KMS-11 (cell line): ENCODE measurements around the gene PDIK1L.
A peak's percentile ranks its signal among the peaks of the same experiment; 100 is the strongest.

Source experiments
- H2AFZ ChIP-seq: fragments of 200-600 bp; sonication (generic); 2 replicates; pipeline ENCODE4 v1.6.1; 2016; ENCODE audit warnings: antibody characterized with exemption, mixed run types, low read depth
- H3K27ac ChIP-seq: fragments of 200-600 bp; sonication (generic); 2 replicates; pipeline ENCODE4 v1.6.1; 2016; ENCODE audit warnings: mild to moderate bottlenecking, mixed run types
- H3K27me3 ChIP-seq: fragments of 200-600 bp; sonication (generic); 2 replicates; pipeline ENCODE4 v1.6.1; 2017; ENCODE audit warnings: mild to moderate bottlenecking, low read depth, mixed run types, moderate library complexity; ENCODE audit not compliant: insufficient read depth
- H3K36me3 ChIP-seq: fragments of 200-600 bp; sonication (generic); 2 replicates; pipeline ENCODE4 v1.6.1; 2017; ENCODE audit warnings: mild to moderate bottlenecking, mixed run types; ENCODE audit not compliant: insufficient read depth
- H3K4me1 ChIP-seq: fragments of 200-600 bp; sonication (generic); 2 replicates; pipeline ENCODE4 v1.6.1; 2016; ENCODE audit warnings: mild to moderate bottlenecking, low read depth, mixed run types; ENCODE audit not compliant: poor library complexity, severe bottlenecking
- H3K4me2 ChIP-seq: fragments of 200-600 bp; sonication (generic); 2 replicates; pipeline ENCODE4 v1.7.0; 2016; ENCODE audit warnings: mild to moderate bottlenecking, mixed run types
- H3K4me3 ChIP-seq: fragments of 200-600 bp; sonication (generic); IDR thresholded peaks from 2 replicates; pipeline ENCODE4 v1.6.1; 2017; ENCODE audit warnings: low read depth, low read length, mixed read lengths; ENCODE audit not compliant: insufficient read depth
- H3K79me2 ChIP-seq: fragments of 200-600 bp; sonication (generic); 2 replicates; pipeline ENCODE4 v1.6.1; 2016; ENCODE audit warnings: low read depth, mixed run types; ENCODE audit not compliant: insufficient read depth
- H3K9ac ChIP-seq: fragments of 200-600 bp; sonication (generic); 2 replicates; pipeline ENCODE4 v1.6.1; 2016; ENCODE audit warnings: mild to moderate bottlenecking, mixed run types
- H4K20me1 ChIP-seq: fragments of 200-600 bp; sonication (generic); 2 replicates; pipeline ENCODE4 v1.6.1; 2016; ENCODE audit warnings: mild to moderate bottlenecking, mixed run types; ENCODE audit not compliant: insufficient read depth
- CTCF ChIP-seq: fragments of 200-600 bp; sonication (generic); conservative IDR thresholded peaks from 2 replicates; pipeline ENCODE4 v1.6.1; 2017; ENCODE audit warnings: low read depth, mild to moderate bottlenecking, antibody characterized with exemption, low read length, moderate library complexity, mixed read lengths

PDIK1L gene

GRCh38 chr1:26171084-26172072 is 59.8 kb downstream of the PDIK1L start, which contains the start of gene ZNF593OS:
ZNF593OS (minus strand) TSS chr1:26171832; CDS start chr1:26171661, 171 bp downstream.
- Histone ChIP-seq H3K27ac (no peak within 1 kb of the TSS), H3K36me3 (no peaks in the 10 kb centered on the region)
- TF ChIP-seq CTCF: no peak

More at GRCh38 chr1:26171084-26172072, 59.8 kb downstream of the PDIK1L start, which contains the start of gene ZNF593OS:
- Histone ChIP-seq H3K9ac (no peak within 1 kb of the TSS), H2AFZ (no peak within 1 kb of the TSS), H3K4me2 (peak within 1 kb of the TSS; percentile 94; the same call in 1 of the 2 replicates), H3K27me3 (peaks cover 16% of the 10 kb centered on the region), H3K4me1 (peaks cover 15% of the 10 kb centered on the region), H3K79me2 (no peaks in the 10 kb centered on the region), H3K4me3 (no peak within 1 kb of the TSS), H4K20me1 (no peaks in the 10 kb centered on the region)
